ENCODE measurements around the gene GLIPR2.
"Not testable (repeated sequence)": the region's sequence is repeated elsewhere in the genome, so short reads cannot be mapped to it uniquely, and the experiment has no call there.

GLIPR2 gene

DNA sequence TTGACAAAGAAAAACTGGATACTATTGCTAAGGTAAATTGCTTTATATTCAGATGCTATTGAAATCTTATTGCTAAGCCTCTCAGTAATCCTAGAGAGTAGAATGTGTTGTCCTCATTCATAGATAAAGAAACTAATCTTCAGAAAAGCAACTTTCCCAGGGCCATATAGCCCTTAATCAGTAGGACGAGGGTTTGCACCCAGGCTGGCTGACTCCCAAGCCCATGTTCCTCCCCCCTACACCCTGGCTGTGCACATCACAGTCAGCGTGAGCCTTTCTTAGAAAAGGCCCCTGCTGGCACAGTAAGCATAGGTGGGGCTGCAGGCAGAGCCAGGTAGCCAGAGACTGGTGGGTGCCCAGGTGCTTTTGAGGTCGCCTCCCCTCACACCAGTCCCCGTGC lies 15.8 kb upstream of the GLIPR2 start:
- no peak for DNase-seq (ENCODE audit: low read depth, low spot score)
- H3K27ac ChIP-seq: no peak overlapping the region

DNA sequence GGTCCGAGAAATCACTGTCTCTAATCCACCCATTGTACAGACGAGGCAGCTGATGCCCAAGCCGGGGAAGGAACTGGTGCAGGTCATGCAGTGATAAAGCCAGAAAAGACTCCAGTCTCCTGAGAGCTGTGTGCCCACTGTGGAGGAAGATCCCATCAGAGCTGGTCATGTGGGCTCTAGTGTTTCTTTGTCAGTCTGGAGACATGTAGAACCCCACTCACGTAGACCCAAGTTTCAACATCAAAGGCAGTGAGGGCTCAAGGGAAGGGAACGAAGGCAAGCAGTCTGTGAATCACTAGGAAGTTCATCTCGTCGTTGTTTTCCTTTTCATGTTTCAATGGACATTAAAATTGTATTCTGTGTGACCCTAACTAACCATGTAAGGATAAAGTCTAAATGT lies 14.6 kb upstream of the GLIPR2 start:
- no peak for DNase-seq (ENCODE audit: low read depth, low spot score)
- H3K27ac ChIP-seq: no peak overlapping the region

DNA sequence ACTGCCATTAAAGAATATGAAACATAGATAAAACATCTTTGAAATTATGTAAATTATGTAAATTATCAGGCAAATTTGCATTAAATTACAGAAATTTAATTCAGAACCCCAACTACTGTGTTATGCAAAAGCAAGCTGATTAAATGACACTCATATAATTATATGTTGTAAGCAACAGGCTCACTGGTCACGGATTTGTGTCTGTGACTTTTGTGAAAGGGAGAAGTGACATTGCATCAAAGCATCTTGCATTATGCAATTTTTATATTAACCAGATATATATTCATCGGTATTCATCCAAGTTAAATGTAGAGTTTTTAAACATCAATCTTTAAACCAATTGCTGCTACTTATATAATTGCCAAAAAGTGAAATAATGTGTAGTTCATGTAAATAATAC lies 13.0 kb upstream of the GLIPR2 start:
- DNase-seq (ENCODE audit: low read depth, low spot score): no peak
- H3K27ac ChIP-seq: no peak overlapping the region

DNA sequence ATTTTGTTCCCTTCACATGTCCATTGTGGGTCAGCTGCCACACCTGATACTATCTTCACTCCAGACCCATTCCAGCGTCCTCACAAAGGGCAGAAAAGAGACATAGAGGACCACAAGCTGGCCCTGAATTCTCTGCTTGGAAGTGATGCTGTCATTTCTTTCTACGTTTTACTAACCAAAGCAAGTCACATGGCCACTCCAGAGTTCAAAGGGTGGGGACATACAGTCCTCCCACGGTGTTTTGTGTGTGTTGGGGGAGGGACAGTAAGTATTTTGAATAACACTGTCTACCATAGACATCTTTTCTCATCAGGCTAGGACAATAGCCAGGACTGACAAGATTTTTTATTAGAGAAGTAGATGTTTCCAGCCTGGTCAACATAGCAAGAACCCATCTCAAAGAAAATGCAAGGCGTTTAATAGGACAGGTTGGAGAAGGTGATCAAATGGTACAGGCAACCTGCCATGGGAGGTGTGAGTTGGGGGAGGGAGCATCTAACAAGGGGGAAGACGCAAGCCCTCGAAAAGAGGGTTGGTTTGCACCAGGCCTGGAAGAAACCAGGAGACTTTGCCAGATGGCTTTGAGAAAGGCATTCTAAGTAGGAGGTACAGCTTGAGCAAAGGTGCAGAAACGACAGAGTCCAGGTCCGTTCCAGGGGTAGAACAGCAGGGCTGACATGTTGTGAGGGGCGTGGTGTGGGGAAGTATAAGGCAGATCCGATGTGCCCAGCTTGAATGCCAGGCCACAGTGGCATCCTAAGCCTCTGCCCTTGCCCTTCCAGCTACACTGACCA lies 11.3 kb upstream of the GLIPR2 start:
- H3K27ac ChIP-seq: no peak overlapping the region
- no peak for DNase-seq (ENCODE audit: low read depth, low spot score)

DNA sequence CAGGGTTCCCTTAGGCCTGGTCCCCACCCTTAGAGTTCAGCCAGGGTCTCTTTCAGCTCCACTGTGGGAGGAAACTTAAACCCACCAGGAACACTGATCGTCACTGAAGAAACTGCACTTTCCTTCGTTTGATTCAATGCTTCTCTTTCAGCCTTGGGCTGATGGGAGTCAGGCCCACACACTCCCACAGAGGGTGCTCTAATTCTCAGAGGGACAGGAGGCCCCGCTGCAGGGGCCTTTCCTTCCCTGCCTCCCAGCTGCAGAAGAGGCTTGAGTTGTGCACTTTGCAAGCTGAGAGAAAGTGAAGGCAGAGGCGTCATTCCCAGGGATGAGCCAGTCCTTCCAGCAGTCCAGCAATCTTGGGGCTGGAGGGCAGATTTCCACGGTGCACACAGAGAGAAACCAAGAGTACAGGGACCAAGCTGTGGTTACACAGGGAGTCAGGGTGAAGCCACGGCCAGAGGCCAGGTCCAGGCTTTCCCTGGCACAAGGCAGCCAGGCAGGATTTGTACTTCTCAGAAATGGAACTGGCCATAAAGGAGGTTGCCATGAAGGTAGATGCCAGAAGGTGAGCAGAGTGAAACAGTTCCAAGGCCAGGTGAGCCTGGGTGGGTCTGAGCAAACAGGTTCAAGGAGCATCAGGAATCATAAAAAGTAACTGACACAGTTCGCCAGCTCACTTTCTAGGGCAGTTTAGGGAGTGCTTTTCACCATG lies 10.4 kb upstream of the GLIPR2 start:
- H3K27ac ChIP-seq: no peak overlapping the region
- no peak for DNase-seq (ENCODE audit: low read depth, low spot score)

DNA sequence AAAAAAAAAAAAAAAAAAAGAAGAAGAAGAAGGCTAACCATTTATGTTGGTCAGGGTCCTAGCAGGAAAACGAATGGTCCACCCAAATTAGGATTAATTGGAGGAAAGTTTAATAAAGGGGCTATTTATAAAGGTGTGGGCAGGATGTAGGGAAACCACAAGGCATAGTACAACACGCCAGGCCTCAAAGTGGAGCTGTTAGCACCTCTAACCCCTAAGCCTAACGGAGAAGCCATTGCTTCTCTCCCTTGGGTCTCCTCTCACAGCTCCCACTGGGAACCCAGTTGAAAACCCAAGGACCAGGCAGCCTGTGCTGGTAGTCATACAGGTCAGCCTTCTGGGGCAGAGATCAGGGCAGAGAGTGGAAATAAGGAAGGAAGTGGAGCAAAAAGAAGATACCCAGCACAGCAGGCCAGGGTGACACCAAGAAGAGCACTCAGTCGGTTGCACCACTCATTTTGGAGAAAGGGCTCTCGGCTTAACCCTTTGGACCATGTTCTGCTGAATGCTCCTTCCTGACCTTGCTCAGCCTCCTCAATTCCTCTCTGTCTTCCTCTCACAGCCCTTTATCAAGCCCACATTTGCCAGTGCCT lies 8.8 kb upstream of the GLIPR2 start:
- no peak overlapping the region for H3K27ac ChIP-seq
- no peak for DNase-seq (ENCODE audit: low read depth, low spot score)

DNA sequence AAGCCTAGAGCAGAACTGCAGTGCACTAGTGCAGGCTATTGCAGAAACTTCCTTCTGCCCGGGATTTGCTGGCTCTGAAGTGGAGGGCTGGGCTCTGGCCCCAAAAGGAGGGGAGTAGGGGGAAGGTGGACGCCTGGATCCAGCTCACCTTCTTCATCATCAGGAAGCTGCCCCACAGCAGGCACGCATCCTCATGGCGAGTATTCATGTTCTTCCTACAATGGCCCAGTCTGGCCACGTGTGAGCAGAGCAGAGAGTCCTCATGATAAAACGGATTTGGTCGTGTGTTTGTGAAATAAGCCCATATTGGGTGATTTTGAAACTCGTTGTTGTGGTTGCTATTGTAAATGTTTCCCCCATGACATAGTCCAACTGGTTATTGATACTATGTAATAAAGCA lies 8.2 kb upstream of the GLIPR2 start:
- H3K27ac ChIP-seq: no peak overlapping the region
- no peak for DNase-seq (ENCODE audit: low read depth, low spot score)

DNA sequence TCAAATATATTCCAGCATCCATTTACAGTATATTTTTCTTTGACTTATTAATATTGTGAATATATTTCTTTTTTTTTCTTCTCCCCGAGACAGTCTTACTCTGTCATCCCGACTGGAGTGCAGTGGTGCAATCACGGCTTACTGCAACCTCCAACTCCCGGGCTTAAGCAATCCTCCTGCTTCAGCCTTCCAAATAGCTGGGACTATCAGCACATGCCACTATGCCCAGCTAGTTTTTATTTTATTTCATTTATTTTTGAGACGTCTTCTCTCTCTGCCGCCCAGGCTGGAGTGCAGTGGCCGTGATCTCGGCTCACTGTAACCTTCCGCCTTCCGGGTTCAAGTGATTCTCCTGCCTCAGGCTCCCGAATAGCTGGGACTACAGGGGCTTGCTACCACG lies 7.4 kb upstream of the GLIPR2 start:
- no peak for DNase-seq (ENCODE audit: low read depth, low spot score)
- H3K27ac ChIP-seq: no peak overlapping the region

DNA sequence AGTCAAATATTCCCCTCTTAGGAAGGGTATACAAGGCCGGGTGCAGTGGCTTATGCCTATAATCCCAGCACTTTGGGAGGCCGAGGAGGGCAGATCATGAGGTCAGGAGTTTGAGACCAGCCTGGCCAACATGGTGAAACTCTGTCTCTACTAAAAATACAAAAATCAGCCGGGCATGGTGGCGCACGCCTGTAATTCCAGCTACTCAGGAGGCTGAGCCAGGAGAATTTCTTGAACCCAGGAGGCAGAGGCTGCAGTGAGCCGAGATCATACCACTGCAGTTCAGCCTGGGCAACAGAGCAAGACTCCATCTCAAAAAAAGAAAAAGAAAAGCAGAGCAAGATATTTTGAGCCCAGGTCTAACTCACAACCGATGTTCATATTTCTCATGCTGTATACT lies 4.9 kb upstream of the GLIPR2 start:
- not testable (repeated sequence) for DNase-seq (ENCODE audit: low read depth, low spot score)
- peak overlapping the region; percentile 10 for H3K27ac ChIP-seq

DNA sequence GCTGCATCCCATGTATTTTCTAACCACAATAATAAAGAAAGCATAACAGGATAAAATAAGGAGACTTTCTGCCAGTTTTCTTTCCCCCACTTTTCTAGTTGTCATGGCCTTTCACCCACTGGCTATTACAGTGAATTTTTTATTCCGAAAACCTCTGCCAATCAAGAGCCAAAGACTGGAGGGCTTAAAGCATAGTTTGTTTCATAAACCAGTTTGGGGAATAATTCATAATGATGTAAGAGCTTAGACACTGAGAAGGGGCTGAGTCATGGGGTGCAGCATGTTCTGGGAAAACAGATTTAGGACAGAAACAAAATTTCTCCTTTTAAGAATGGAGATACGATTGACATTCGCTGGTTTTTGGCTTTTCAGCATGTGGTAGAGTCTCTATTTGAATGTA lies 4.4 kb upstream of the GLIPR2 start:
- peak overlapping the region; percentile 10 for H3K27ac ChIP-seq
- DNase-seq (ENCODE audit: low read depth, low spot score): no peak

DNA sequence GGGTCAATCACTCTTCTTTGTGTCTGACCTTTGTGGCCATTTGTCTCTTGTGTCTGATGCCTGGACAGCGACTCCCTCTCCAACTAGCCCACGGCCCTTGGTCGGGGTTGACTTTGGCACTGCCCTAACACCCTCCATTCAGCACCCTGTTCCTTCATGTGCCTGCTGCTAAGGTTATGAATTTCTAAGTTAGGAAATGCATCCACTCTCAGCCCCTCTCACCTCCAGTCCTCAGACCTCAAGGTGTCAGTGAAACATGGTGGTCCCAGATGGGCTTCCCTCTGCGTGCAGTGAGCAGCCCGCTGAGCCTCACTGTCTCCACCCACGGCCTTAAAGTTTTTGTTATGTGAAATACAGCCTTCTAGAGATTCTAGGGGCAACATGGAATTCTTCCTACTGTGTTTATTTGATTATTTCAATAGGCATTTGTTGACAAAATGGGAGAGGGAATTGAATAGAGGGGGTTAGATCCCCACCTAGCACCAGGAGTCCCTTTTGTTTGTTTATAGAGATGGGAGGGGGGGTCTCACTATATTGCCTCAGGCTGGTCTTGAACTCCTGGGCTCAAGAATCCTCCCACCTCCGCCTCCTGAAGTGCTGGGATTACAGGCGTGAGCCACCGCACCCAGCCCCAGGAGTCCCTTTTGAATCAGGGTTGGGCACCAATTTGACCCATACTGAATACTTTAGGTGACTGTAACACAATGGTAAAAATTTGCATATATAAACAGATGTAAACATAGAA lies 1.6 kb upstream of the GLIPR2 start:
- no peak for DNase-seq (ENCODE audit: low read depth, low spot score)

DNA sequence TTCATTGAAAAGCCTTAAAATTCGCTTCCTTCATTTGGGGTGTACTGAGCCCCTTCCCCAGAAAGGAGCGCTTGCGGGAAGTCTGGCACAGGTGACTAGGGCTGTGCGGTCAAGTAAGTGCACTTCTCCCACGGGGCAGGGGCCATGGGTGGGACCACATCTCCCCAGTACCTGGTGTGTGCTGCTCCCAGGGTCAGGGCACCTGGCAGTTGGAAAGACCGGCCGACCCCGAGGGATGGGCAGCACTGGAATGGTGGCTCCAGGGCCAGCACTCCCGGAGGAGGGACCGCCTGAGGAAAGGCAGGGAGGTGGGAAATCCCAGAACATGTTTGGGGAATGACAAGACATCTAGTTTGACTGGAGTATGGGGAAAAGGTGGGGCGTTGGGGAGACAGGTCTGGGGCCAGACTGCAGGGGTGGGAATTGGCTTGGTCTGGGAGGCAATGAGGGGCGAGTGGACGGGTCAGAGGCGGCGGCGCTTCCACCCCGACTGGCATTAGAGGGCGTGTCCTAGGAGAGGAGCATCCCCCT lies 727 bp upstream of the GLIPR2 start:
- no peak for DNase-seq (ENCODE audit: low read depth, low spot score)
- no peak overlapping the region for H3K27ac ChIP-seq

More for the DNA sequence above, 1.6 kb upstream of the GLIPR2 start:
- H3K27ac ChIP-seq: no peak overlapping the region

DNA sequence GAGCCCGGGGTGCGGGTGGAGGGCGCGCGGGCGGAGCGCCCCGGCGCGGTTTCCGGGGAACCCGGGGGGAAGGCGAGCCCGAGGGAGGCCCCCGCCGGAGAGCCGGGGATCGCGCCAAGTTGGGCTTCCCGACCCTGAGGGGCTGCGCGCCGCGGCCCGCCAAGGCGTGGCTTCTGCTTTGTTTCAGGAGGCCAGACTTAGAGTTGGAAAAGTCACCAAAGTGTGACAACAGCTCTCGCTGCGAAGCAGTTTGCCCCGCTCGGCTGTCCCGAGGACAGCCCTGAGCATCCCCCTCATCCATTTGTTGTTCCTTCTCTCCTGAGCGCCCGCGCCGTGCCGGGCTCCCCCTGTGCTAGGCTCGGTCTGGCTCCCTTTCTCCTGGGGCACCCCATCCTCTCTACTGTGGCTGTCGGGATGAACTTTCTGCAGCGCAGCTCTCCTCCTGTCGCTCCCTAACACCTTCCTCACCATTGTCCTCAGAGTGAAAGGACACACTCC lies 410 bp downstream of the GLIPR2 start:
- no peak overlapping the region for H3K27ac ChIP-seq
- no peak for DNase-seq (ENCODE audit: low read depth, low spot score)

DNA sequence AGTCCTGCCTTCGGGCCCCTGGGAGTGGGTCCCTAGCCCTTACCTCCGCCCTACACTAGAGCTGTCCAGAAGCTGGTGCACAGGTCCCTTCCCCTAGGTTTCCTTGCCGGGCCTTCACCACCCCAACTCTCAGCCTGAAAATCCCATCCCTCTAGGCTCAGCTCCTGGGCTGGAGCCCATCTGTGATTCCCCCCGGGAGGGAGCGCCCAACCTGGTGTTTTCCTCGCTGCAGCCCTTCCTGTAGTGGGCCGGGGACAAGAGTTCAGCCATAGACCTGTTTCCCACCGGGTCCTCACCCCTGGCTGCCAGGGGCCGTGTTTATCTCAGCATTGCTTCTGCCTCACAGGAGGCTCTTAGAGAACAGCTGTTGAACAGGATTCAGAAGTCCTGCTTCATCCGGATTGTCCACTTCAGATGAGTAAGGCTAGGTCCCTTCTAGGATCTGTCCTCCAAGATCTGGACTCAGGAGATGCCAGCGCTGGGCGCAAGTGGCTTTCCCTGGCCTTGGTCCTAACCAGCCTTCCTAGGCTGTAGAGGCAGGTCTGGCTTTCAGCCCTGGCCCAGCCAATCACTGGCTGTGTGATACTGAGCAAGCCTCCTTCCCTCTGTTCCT lies 965 bp downstream of the GLIPR2 start:
- no peak overlapping the region for H3K27ac ChIP-seq
- DNase-seq (ENCODE audit: low read depth, low spot score): no peak

DNA sequence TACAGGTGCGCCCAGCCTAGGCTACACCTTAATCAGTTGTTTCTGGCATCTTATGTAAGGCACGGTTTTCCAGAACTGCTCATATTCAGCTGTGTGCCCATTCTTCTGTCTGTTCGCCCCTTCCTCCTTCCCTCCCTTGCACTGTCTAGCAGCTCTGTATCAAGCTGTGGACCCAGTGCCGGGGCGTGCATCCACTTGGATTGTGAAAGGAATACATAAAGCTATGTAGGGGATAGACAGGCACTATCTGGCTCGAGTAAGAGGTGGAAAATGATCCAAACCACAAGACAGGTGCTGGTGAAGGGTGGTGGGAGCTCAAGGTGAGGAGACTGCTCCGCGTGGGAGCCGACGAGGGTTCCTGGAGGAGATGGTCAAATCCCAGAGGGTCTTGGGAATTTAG lies 2.0 kb downstream of the GLIPR2 start:
- no peak for DNase-seq (ENCODE audit: low read depth, low spot score)
- H3K27ac ChIP-seq: no peak overlapping the region

DNA sequence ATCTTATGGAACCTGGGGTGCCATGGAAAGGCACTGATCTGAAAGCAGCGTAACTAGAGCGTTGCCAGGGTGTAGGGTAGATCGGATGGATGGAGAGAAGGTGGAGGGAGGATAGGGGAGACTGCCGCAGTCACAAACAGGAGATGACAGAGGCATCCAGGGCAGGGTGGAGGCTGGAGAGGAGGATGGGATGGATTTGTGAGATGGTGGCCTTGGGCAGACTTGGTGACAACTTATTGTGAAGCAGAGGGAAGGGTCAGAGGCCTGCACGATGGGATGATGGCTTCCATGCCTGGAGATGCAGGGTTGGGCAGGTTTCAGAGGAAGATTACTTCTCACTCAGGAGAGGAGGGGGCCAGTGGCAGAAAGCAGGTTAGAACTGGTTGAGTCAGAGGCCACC lies 2.4 kb downstream of the GLIPR2 start:
- no peak for DNase-seq (ENCODE audit: low read depth, low spot score)
- H3K27ac ChIP-seq: no peak overlapping the region

DNA sequence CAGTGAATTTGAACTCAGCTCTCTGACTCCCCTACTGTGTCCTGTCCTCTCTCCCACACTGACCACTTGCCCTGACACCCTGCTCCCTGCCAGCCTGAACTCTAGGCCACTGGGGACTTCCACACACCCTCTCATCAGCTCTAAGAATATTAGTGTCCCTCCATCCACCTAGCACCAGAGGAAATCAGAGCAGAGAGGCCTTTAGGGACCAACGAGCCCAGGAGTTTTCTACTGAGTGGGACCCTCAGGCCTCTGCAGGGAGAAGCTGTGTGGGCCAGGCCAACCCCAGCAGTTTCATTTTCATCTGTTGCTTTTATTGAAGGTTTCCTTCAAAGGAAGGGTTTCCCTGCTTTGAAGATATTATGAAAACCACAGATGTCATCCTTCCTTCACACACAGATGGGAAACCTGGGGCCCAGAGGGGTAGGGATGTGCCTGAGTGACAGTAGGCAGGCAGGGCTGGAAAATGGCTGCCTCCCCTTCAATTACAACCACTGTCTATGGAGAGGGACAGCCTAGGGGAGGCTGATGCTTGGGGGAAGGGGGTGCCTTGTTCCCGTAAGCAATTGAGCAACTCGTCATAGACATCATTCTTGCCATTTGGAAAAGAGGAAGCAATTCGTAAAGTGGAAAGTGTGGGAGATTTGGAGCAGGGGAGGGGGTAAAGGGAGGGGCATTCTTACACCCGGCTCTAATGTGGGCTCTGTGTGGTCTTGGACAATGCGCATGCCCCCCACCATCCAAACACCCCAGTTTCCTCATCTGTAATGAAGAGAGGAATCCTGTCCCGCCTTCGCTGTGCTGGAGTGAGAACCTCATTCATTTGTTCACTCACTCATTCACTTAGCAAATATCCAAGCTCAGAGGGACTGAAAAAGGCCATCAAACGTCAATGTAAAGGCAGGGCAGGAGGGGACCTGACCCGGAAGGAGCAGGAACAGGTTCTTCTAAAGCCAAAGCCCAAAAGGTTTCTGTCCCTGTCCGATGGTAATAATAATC lies 3.9 kb downstream of the GLIPR2 start:
- no peak overlapping the region for H3K27ac ChIP-seq
- no peak for DNase-seq (ENCODE audit: low read depth, low spot score)

DNA sequence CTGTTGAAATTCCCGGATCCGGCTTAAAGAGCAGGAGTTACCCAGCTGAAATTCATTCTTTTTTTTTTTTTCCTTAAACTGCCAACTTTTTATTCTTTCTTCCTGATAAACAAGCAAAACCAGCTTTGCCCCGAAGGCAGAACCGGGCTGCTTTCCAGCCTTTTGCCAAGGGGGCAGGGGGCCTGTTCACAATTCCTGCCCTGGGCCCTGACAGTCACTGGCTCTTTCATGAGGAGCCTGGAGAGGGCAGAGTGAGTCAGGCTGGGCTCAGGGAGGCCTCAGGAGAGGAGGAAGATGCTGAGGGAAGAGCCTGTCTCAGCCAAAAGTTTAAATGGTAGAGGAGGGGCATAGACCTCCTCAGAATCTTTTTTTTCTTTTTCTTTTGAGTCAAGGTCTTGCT lies 4.8 kb downstream of the GLIPR2 start:
- DNase-seq (ENCODE audit: low read depth, low spot score): no peak
- H3K27ac ChIP-seq: no peak overlapping the region

DNA sequence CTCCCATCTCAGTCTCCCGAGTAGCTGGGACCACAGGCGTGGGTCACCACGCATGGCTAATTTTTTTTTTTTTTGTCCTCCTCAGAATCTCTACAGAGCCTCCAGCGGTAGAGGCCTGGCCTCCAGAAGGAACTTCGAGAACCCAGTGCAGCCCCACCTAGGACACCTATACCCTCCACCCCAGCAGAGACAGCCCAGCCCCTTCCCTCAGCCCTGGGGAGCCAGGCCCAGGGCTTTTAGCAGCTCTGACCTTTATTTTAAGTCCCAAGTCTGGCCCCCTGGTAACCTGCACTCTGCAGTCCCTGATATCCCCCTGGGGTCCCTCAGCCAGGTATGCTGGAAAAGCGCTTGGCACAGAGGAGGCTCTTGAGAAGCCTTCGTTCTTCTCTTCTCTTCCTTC lies 5.2 kb downstream of the GLIPR2 start:
- no peak for DNase-seq (ENCODE audit: low read depth, low spot score)
- no peak overlapping the region for H3K27ac ChIP-seq

Data from epithelial cell of prostate (primary cell).